Hepatocyte (in vitro differentiated cells): ENCODE results near the gene FGF12.

Experiments used
- CTCF ChIP-seq: fragments of 200-600 bp; sonication (generic); IDR thresholded peaks from 2 replicates; pipeline ENCODE4 v1.5.1; 2016; ENCODE audit warnings: antibody characterized with exemption, mild to moderate bottlenecking; ENCODE audit not compliant: poor library complexity
- EZH2 ChIP-seq: fragments of 200-600 bp; sonication (generic); IDR thresholded peaks from 2 replicates; pipeline ENCODE4 v1.6.1; 2016; ENCODE audit warnings: antibody characterized with exemption, mild to moderate bottlenecking, borderline replicate concordance

- TF ChIP-seq CTCF: no peak
- TF ChIP-seq EZH2: no peak
Measured at GRCh38 chr3:192332386-192333291, 394.7 kb downstream of the FGF12 start.
